ENCODE results near the gene NFIA. TPM values are rescaled to one million over a fixed set of nuclear protein-coding genes. Genes with fewer than 3 reads are reported as not detected.

The NFIA gene
- total and polyA plus RNA-seq, 2 donors (not counting 1 experiment from before 2014, with no cell fraction given): 0.28 to 0.54 TPM

DNA sequence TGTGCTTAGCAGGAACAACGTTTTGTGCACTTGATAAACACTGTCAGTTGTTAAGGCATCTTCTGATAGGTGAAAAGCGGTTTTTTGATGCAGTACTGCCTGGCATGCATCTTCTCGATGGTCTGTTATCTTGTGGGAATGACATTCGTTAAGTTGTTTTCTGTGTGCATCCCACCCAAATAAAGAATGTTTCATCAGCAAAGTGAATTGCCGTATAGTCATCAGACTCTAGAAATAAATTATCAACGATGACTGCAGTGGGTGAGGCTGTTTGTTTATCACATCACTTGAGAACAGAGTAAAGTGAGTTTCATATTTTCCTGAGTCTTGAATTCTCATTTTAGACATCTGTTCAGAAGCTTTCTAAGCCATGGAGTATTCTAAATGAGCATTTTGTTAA, 34.1 kb downstream of the NFIA start:
- Mint-ChIP-seq H3K27ac (no peak overlapping the region), H3K4me3 (no peak overlapping the region), H3K4me1 (no peaks in the 10 kb centered on the region), H3K9me3 (ENCODE audit: insufficient read depth) (no peaks in the 10 kb centered on the region), H3K27me3 (peaks cover 11% of the 10 kb centered on the region)
- Histone ChIP-seq H3K36me3 (replicated peaks in 1 of 2; ENCODE audit: control extremely low read depth in 1 of 2, control insufficient read depth in 1 of 2, extremely low read depth in 1 of 2, insufficient read depth in 2 of 2, low read length in 1 of 2) (no peaks in the 10 kb centered on the region), H3K4me2 (replicated peaks; ENCODE audit: low read depth, low read length, poor library complexity, severe bottlenecking) (no peak overlapping the region), H3K79me2 (ENCODE audit: control insufficient read depth, insufficient read depth, low read length) (no peaks in the 10 kb centered on the region), H3K9me3 (ENCODE audit: control extremely low read depth in 1 of 3, control insufficient read depth in 2 of 3, insufficient read depth in 1 of 3, low read length in 2 of 3) (no peaks in the 10 kb centered on the region), H4K20me1 (ENCODE audit: control insufficient read depth, insufficient read depth, low read length, poor library complexity, severe bottlenecking) (no peaks in the 10 kb centered on the region), H2AFZ (ENCODE audit: insufficient read depth, low read depth, low read length, poor library complexity, severe bottlenecking) (no peak overlapping the region), H3K27ac (ENCODE audit: low read length in 2 of 2) (no peak overlapping the region), H3K9ac (ENCODE audit: low read length) (no peak overlapping the region), H3K4me1 (ENCODE audit: control insufficient read depth in 2 of 2, insufficient read depth in 2 of 2, low read length in 2 of 2) (no peaks in the 10 kb centered on the region), H3K27me3 (replicated peaks in 1 of 4; ENCODE audit: control extremely low read depth in 1 of 4, control insufficient read depth in 3 of 4, insufficient read depth in 4 of 4, low read length in 3 of 4) (no peaks in the 10 kb centered on the region), H3K4me3 (ENCODE audit: control extremely low read depth in 1 of 5, extremely low read depth in 1 of 5, insufficient read depth in 1 of 5, low read depth in 2 of 5, low read length in 4 of 5) (no peak overlapping the region)
- WGBS (ENCODE audit: insufficient coverage): 22% methylated on average over 1 of the region's 6 CpGs
- POLR2A ChIA-PET: no interaction called here
- no peak for TF ChIP-seq EZH2 (IDR thresholded peaks at IDR 0.05; ENCODE audit: borderline replicate concordance, insufficient read depth, low read depth, low read length, poor library complexity, severe bottlenecking)
- TF ChIP-seq, protein P1, sequence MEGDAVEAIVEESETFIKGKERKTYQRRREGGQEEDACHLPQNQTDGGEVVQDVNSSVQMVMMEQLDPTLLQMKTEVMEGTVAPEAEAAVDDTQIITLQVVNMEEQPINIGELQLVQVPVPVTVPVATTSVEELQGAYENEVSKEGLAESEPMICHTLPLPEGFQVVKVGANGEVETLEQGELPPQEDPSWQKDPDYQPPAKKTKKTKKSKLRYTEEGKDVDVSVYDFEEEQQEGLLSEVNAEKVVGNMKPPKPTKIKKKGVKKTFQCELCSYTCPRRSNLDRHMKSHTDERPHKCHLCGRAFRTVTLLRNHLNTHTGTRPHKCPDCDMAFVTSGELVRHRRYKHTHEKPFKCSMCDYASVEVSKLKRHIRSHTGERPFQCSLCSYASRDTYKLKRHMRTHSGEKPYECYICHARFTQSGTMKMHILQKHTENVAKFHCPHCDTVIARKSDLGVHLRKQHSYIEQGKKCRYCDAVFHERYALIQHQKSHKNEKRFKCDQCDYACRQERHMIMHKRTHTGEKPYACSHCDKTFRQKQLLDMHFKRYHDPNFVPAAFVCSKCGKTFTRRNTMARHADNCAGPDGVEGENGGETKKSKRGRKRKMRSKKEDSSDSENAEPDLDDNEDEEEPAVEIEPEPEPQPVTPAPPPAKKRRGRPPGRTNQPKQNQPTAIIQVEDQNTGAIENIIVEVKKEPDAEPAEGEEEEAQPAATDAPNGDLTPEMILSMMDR (IDR thresholded peaks at IDR 0.05): no peak
- ATAC-seq (ENCODE audit: low read depth) (no peak), DNase-seq (no peak)
- CTCF ChIA-PET: interaction anchor here (1.5 to 1.6 kb wide), 2 partner anchors 9 to 66 kb away, joined by 4 to 6 read pairs; no protein-coding TSS in a partner anchor
- intact Hi-C loops (cut with micrococcal nuclease): no loop called here

DNA sequence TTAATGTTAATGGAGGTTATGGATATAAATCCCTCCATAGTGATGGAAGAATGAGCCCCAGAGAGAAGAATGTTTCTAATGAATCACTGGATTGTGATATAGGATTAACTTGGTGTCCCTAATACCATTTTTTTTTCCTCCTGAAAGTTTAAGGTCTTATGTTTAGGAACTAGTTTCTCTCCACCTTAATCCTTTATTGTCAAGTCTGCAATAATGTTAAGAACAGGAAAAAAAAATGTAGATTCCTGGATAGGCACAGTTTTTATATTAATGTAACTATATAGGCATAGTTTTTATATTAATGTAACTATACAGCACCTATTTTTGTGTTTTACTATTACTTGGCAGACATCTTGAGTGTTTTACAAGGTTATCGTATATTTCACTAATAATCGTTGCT, 34.9 kb downstream of the NFIA start:
- Histone ChIP-seq H3K4me3 (ENCODE audit: control extremely low read depth in 1 of 5, extremely low read depth in 1 of 5, insufficient read depth in 1 of 5, low read depth in 2 of 5, low read length in 4 of 5) (no peak overlapping the region), H3K4me1 (ENCODE audit: control insufficient read depth in 2 of 2, insufficient read depth in 2 of 2, low read length in 2 of 2) (no peaks in the 10 kb centered on the region), H4K20me1 (ENCODE audit: control insufficient read depth, insufficient read depth, low read length, poor library complexity, severe bottlenecking) (no peaks in the 10 kb centered on the region), H3K27me3 (replicated peaks in 1 of 4; ENCODE audit: control extremely low read depth in 1 of 4, control insufficient read depth in 3 of 4, insufficient read depth in 4 of 4, low read length in 3 of 4) (no peaks in the 10 kb centered on the region), H3K9me3 (ENCODE audit: control extremely low read depth in 1 of 3, control insufficient read depth in 2 of 3, insufficient read depth in 1 of 3, low read length in 2 of 3) (no peaks in the 10 kb centered on the region), H3K9ac (ENCODE audit: low read length) (no peak overlapping the region), H2AFZ (ENCODE audit: insufficient read depth, low read depth, low read length, poor library complexity, severe bottlenecking) (no peak overlapping the region), H3K36me3 (replicated peaks in 1 of 2; ENCODE audit: control extremely low read depth in 1 of 2, control insufficient read depth in 1 of 2, extremely low read depth in 1 of 2, insufficient read depth in 2 of 2, low read length in 1 of 2) (no peaks in the 10 kb centered on the region), H3K4me2 (replicated peaks; ENCODE audit: low read depth, low read length, poor library complexity, severe bottlenecking) (no peak overlapping the region), H3K79me2 (ENCODE audit: control insufficient read depth, insufficient read depth, low read length) (no peaks in the 10 kb centered on the region), H3K27ac (ENCODE audit: low read length in 2 of 2) (no peak overlapping the region)
- Mint-ChIP-seq H3K27me3 (peaks cover 15% of the 10 kb centered on the region), H3K4me1 (no peaks in the 10 kb centered on the region), H3K27ac (no peak overlapping the region), H3K4me3 (no peak overlapping the region), H3K9me3 (ENCODE audit: insufficient read depth) (no peaks in the 10 kb centered on the region)
- DNase-seq (no peak), ATAC-seq (ENCODE audit: low read depth) (no peak)
- POLR2A ChIA-PET: no interaction called here
- no CpG with 5 or more reads among the region's 2 CpGs for WGBS (ENCODE audit: insufficient coverage)
- CTCF ChIA-PET: interaction anchor here (1.5 to 1.6 kb wide), 2 partner anchors 8 to 67 kb away, joined by 4 to 6 read pairs; no protein-coding TSS in a partner anchor
- TF ChIP-seq, protein P1 (IDR thresholded peaks at IDR 0.05): no peak
- TF ChIP-seq EZH2 (IDR thresholded peaks at IDR 0.05; ENCODE audit: borderline replicate concordance, insufficient read depth, low read depth, low read length, poor library complexity, severe bottlenecking): no peak
- intact Hi-C loops (cut with micrococcal nuclease): no loop called here

Data from B cell (primary cell).